Epithelial cell of proximal tubule (primary cell): Measurements from ENCODE around the gene NXN. TPM values are rescaled to one million over a fixed set of nuclear protein-coding genes. Genes with fewer than 3 reads are reported as not detected.
A peak's percentile ranks its signal among the peaks of the same experiment; 100 is the strongest.
"Not testable (repeated sequence)": the region's sequence is repeated elsewhere in the genome, so short reads cannot be mapped to it uniquely, and the experiment has no call there.

Source experiments
- DNase-seq: peaks from one replicate; pipeline ENCODE4 v3.0.0-alpha.2; 2011; ENCODE audit warnings: low read depth
- H3K4me3 ChIP-seq: 2 replicates; pipeline ENCODE4 v1.5.1; 2011; ENCODE audit warnings: low read depth, mild to moderate bottlenecking, low read length
- CTCF ChIP-seq: conservative IDR thresholded peaks from 2 replicates; pipeline ENCODE4 v1.5.1; 2012; ENCODE audit warnings: low read depth, mild to moderate bottlenecking, low read length
- total RNA-seq: library from RNA; depleted of rRNA; stranded (reverse); fragments of >200 nt; gene quantifications from 2 replicates; pipeline ENCODE4 v1.2.3, GENCODE V29; 2015

Gene NXN
- total RNA-seq, 1 donor from 2014 or later, result 31.1 TPM

DNA sequence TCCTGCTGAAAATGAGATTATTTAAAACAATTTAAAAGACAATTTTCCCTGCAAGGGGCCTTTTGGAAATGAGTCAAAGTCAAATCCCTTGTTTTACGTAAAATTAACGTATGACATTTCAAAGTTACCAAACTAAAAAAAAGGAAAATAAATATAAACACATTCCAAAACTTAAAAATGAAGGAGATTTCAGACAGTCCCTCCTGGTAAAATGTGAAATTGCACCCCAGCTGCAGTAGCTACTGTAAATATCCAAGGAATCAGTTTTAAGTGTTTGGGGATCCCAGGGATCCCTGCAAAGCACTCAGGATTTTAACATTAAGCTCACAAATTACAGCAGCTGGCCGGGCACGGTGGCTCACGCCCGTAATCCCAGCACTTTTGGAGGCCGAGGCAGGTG lies 63.3 kb downstream of the NXN start:
- no peak for DNase-seq
- peak; percentile 7 for TF ChIP-seq CTCF
- H3K4me3 ChIP-seq, result no peak overlapping the region

DNA sequence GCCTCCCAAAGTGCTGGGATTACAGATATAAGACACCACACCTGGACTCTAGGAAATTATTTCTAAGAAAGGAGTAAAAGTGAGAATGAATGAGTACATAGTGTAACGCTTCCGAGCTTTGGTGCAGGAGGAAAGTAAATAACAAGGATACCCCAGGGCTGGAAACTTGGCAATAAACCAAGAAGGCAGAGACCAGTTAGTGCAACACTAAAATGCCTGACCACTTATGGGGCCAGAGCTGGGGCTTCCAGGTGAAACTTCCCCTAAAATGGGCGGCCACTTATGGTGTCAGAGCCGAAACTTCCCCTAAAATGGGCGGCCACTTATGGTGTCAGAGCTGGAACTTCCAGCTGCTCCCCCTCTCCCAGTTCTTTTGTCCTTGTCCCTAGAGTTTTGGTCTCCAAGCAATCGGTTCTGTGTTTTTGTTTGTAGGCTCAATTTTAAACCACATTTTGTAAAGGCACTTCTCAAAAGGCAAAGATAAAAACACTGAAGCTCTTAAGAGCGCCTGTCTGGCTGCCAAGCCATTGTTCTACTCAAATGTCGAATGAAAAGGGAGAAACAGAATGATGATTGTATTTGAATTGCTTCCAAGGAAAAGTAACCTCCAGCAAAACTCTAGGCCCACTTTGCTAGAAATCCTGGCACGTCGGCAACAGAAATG lies 63.9 kb downstream of the NXN start:
- DNase-seq, result no peak
- H3K4me3 ChIP-seq, result no peak overlapping the region
- TF ChIP-seq CTCF, result no peak

- no peak for DNase-seq
- H3K4me3 ChIP-seq, result no peak overlapping the region
- TF ChIP-seq CTCF, result no peak
Observed at GRCh38 chr17:914561-914960, 65.0 kb downstream of the NXN start.

GRCh38 chr17:913207-913606 lies 66.4 kb downstream of the NXN start:
- TF ChIP-seq CTCF, result no peak
- no peak overlapping the region for H3K4me3 ChIP-seq
- DNase-seq, result no peak

DNA sequence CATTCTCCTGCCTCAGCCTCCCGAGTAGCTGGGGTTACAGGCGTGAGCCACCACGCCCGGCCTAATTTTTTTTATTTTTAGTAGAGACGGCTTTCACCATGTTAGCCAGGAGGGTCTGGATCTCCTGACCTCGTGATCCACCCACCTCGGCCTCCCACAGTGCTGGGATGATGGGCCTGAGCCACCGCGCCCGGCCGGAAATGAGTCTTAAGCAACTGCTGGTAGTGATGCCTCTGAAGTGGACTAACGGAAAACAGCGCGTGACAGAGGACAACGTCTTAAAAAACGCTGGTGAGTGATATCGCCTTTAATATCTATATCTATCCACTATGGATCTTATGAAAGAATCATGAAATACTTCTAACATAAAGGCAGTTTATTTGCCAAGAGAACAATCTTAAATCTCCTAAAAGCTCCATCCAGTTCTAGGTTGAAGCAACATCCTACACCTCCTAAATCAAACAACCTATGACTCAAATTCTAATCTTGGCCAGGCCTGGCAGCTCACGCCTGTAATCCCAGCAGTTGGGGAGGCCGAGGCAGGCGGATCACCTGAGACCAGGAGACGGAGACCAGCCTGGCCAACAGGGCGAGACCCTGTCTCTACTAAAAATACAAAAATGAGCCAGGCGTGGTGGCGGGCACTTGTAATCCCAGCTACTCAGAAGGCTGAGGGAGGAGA lies 69.8 kb downstream of the NXN start:
- TF ChIP-seq CTCF, result no peak
- no peak for DNase-seq
- H3K4me3 ChIP-seq, result no peak overlapping the region

DNA sequence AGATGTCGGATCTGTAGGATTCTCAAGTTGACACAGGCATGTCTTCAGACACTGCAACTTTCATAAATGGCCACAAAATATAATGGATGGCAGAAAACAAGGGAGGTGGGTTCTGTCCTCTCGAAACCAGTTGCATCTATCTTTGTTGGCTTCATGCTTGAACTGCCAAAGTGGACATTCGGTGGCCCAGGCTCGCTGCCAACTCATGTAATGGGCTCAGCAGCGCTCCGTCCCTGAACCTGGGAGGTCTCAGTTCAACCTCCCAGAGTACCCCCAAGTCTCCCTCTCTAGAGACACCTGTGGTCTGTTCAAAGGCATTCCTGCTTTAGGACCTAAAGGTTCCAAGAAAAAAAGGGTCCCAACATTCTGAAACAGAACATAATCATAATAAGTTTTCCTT lies 71.9 kb downstream of the NXN start:
- no peak overlapping the region for H3K4me3 ChIP-seq
- TF ChIP-seq CTCF, result no peak
- DNase-seq, result no peak

DNA sequence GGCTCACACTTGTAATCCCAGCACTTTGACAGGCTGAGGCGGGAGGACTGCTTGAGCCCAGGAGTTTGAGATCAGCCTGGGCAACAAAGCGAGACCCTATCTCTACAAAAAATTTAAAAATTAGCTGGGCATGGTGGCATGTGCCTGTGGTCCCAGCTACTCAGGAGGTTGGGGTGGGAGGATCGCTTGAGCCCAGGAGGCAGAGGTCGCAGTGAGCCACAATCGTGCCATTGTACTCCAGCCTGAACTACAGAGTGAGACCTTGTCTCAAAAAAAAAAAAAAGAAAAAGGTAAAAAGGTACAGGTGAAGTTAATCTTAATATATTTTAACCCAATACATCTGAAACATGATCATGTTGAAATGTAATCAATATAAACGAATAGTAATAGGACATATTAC lies 73.9 kb downstream of the NXN start:
- DNase-seq, H3K4me3 ChIP-seq: not testable (repeated sequence)
